GM12878 (cell line): ENCODE measurements around the gene SGMS1. TPM values are rescaled to one million over a fixed set of nuclear protein-coding genes. Genes with fewer than 3 reads are reported as not detected.

Experiments
- ATAC-seq: fragments of 200-7000 bp; cut with Tn5 transposase; 3 replicates; pipeline ENCODE4 v1.9.1; 2020; ENCODE audit warnings: mild to moderate bottlenecking, moderate library complexity
- BruUV-seq: library from RNA; stranded (reverse); fragments of 400-500 nt; replicated peaks from 2 replicates; lab custom pipeline; 2021; lab: Mats Ljungman, UMichigan
- CTCF ChIA-PET: fragments of 300-600 bp; sonication (Branson Sonifier 250); formaldehyde crosslinking; extraction: SDS; loops from one replicate; lab custom pipeline; 2021; ENCODE audit warnings: inconsistent platforms; lab: Yijun Ruan, JAX
- POLR2A ChIA-PET: fragments of 350-600 bp; formaldehyde crosslinking; extraction: SDS; loops from one replicate; lab custom pipeline; 2021; ENCODE audit warnings: inconsistent platforms; lab: Charles Lee
- RAD21 ChIA-PET: fragments of 300-600 bp; sonication (Branson Sonifier 250); formaldehyde crosslinking; loops from one replicate; lab custom pipeline; 2023; ENCODE audit warnings: antibody characterized with exemption; ENCODE audit not compliant: unreplicated experiment; lab: Charles Lee
- SMC1A ChIA-PET: fragments of 300-600 bp; sonication (Branson Sonifier 250); formaldehyde crosslinking; loops from one replicate; lab custom pipeline; 2023; ENCODE audit not compliant: unreplicated experiment, uncharacterized antibody; lab: Charles Lee
- DNase-seq: peaks from one replicate; pipeline ENCODE4 v3.0.0-alpha.2; 2011; ENCODE audit warnings: low read depth, low spot score
- FAIRE-seq: peaks from 3 replicates; lab custom pipeline; 2011; peaks lifted over from hg19 to GRCh38; lab: Jason Lieb, UNC
- H2AFZ ChIP-seq: 2 replicates; pipeline ENCODE4 v1.6.0; 2011; ENCODE audit warnings: low read depth, low read length, control low read depth; ENCODE audit not compliant: control insufficient read depth
- H3K27ac ChIP-seq: 2 replicates; pipeline ENCODE4 v1.5.1; 2011; ENCODE audit warnings: control low read depth; ENCODE audit not compliant: control insufficient read depth, insufficient read depth
- H3K27me3 ChIP-seq, 2 experiments: replicated peaks in 1 of 2; 2 replicates each; pipeline versions ENCODE4 v1.6.0 to v1.6.1; 2011; ENCODE audit warnings: low read length in 1 of 2; ENCODE audit not compliant: control insufficient read depth in 2 of 2, insufficient read depth in 2 of 2
- H3K36me3 ChIP-seq, 2 experiments: 2 replicates each; pipeline ENCODE4 v1.5.1; 2011; ENCODE audit warnings: low read length in 1 of 2; ENCODE audit not compliant: control insufficient read depth in 2 of 2, insufficient read depth in 2 of 2
- H3K4me1 ChIP-seq: 2 replicates; pipeline ENCODE4 v1.6.1; 2011; ENCODE audit warnings: mild to moderate bottlenecking, low read length, moderate library complexity, mixed read lengths; ENCODE audit not compliant: control insufficient read depth, insufficient read depth
- H3K4me2 ChIP-seq: 2 replicates; pipeline ENCODE4 v1.6.0; 2011; ENCODE audit warnings: control low read depth; ENCODE audit not compliant: control insufficient read depth, insufficient read depth
- H3K4me3 ChIP-seq: fragments of 200-600 bp; sonication (generic); 2 replicates; pipeline ENCODE4 v1.5.1; 2016
- H3K79me2 ChIP-seq: 2 replicates; pipeline ENCODE4 v1.6.0; 2011; ENCODE audit warnings: low read length; ENCODE audit not compliant: control insufficient read depth, insufficient read depth
- H3K9ac ChIP-seq: 2 replicates; pipeline ENCODE4 v1.8.0; 2011; ENCODE audit warnings: low read length, control low read depth, mixed read lengths; ENCODE audit not compliant: control insufficient read depth, insufficient read depth
- H3K9me3 ChIP-seq: replicated peaks from 3 replicates; pipeline ENCODE4 v1.5.1; 2011; ENCODE audit warnings: mild to moderate bottlenecking, low read length; ENCODE audit not compliant: control insufficient read depth, insufficient read depth
- H4K20me1 ChIP-seq: 2 replicates; pipeline ENCODE4 v1.6.0; 2011; ENCODE audit not compliant: control insufficient read depth, insufficient read depth
- ASH2L ChIP-seq: fragments of 300-600, 200-600 bp; sonication (generic); IDR thresholded peaks from 2 replicates; pipeline ENCODE4 v1.6.1; 2017; ENCODE audit warnings: low read depth, mild to moderate bottlenecking, borderline replicate concordance
- EGR1 ChIP-seq, 2 experiments: IDR thresholded peaks; 1 replicate in 1 of 2; 2 replicates in 1 of 2; pipeline ENCODE4 v1.6.1; 2011 to 2012; ENCODE audit warnings: low read depth in 2 of 2, low read length in 2 of 2, borderline replicate concordance in 1 of 2, mild to moderate bottlenecking in 1 of 2, moderate library complexity in 1 of 2
- JUND ChIP-seq: IDR thresholded peaks from 2 replicates; pipeline ENCODE4 v1.6.1; 2012; ENCODE audit warnings: low read depth, mild to moderate bottlenecking, low read length, improper control_type of control experiment, moderate library complexity
- NFYA ChIP-seq: IDR thresholded peaks from 2 replicates; pipeline ENCODE4 v1.6.1; 2011; ENCODE audit warnings: low read depth, mild to moderate bottlenecking, low read length, improper control_type of control experiment, borderline replicate concordance
- RAD51 ChIP-seq: fragments of 450-650 bp; IDR thresholded peaks from 2 replicates; pipeline ENCODE4 v1.6.1; 2016; ENCODE audit warnings: moderate library complexity, mild to moderate bottlenecking, inconsistent platforms
- SREBF1 ChIP-seq: IDR thresholded peaks from 2 replicates; pipeline ENCODE4 v1.6.1; 2012; ENCODE audit warnings: mild to moderate bottlenecking, low read length
- ZNF384 ChIP-seq: IDR thresholded peaks from 2 replicates; pipeline ENCODE4 v1.6.1; 2012; ENCODE audit warnings: low read depth, mild to moderate bottlenecking, low read length, improper control_type of control experiment, borderline replicate concordance
- WGBS: methylation state at CpG from one replicate; pipeline ENCODE4 v1.1.6; 2016; ENCODE audit warnings: low lambda C conversion rate; ENCODE audit not compliant: insufficient replicate concordance, insufficient coverage; ENCODE audit errors: missing lambda C conversion rate; 5-methylcytosine and 5-hydroxymethylcytosine counted together
- in situ Hi-C: fragments of 300-500 bp; cut with MboI; formaldehyde crosslinking; loops from 9 replicates; pipeline ENCODE4 v1.14.3; 2018; ENCODE audit warnings: mixed read lengths
- intact Hi-C: fragments of 100-400 bp; cut with micrococcal nuclease; formaldehyde crosslinking; loops from one replicate; pipeline ENCODE4 v1.14.2; 2022; ENCODE audit not compliant: unreplicated experiment
- polyA plus RNA-seq, 11 experiments: library from polyadenylated mRNA; depleted of rRNA in 4 of 11; unstranded in 6 of 11; stranded (reverse) in 5 of 11; fragments of >200 nt; fragmentation: Nextera tagmentation in 4 of 11; fragmentation: Illumina TruSeq in 1 of 11; extraction: Ambion mirVana in 4 of 11; extraction: Trizol in 1 of 11; gene quantifications; 1 replicate in 1 of 11; 2 replicates in 10 of 11; pipeline versions ENCODE4 v1.2.1 to v1.2.3, GENCODE V29; 2011 to 2016; ENCODE audit warnings: inconsistent platforms in 2 of 11, missing spikeins in 2 of 11, low read depth in 1 of 11
- total RNA-seq, 4 experiments: library from RNA; depleted of rRNA in 3 of 4; stranded (reverse); fragments of >200 nt in 3 of 4; fragmentation: Illumina TruSeq in 1 of 4; extraction: Trizol in 1 of 4; gene quantifications; 2 replicates each; pipeline versions ENCODE4 v1.2.1 to v1.2.3, GENCODE V29; 2013 to 2021
- TF ChIP-seq, protein P1 (sequence below): fragments of 450-650 bp; IDR thresholded peaks from 2 replicates; pipeline ENCODE4 v1.6.1; 2017; ENCODE audit warnings: mild to moderate bottlenecking, moderate library complexity
- TF ChIP-seq, protein P2 (sequence below): IDR thresholded peaks from 2 replicates; pipeline ENCODE4 v1.6.1; 2012; ENCODE audit warnings: mild to moderate bottlenecking, low read depth, low read length
- TF ChIP-seq, protein P3 (sequence below): IDR thresholded peaks from 2 replicates; pipeline ENCODE4 v1.6.1; 2012; ENCODE audit warnings: low read depth, low read length, improper control_type of control experiment

Gene SGMS1
- total and polyA plus RNA-seq, 10 of the 15 experiments (the other 5 are each of a cell fraction or from before 2014, with no cell fraction given) = 1.4 to 14.5 (median 4.9) TPM

DNA sequence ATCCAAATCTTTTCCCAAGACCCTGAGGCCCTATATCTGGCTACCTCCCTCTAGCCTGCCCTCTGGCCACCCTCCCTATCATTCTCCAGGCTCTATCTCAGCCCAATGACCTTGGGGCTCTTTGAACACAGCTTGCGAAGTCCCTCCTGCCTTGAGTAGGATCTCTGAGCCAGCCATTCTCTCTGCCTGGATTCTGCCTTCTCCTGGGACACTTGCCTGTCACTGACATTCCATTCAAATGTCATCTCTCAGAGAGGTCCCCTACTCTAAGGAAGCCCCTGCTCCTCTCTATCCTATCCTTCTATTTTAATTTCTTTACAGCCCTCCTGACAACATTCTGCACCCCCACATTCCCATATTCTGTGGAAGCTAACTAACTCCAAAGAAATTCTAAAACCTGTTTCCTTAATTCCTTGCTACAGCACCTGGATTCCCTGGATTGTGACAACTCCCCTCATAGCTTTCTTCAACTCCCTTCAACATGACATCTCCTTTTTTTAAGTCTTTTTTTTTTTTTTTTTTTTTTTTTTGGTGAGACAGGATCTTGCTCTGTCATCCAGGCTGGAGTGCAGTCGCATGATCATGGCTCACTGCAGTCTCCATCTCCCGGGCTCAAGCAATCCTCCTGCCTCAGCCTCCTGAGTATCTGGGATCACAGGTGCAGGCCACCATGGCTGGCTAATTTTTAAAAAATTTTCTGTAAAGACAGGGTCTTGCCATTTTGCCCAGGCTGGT, 291.5 kb downstream of the SGMS1 start:
- Histone ChIP-seq H3K9me3 (no peaks in the 10 kb centered on the region), H2AFZ (no peak overlapping the region), H3K4me3 (no peak overlapping the region), H3K79me2 (peaks cover 6% of the 10 kb centered on the region), H3K4me1 (peaks cover 3% of the 10 kb centered on the region; the same call in 1 of the 2 replicates), H3K36me3 (no peaks in the 10 kb centered on the region), H3K27me3 (no peaks in the 10 kb centered on the region), H3K9ac (no peak overlapping the region), H3K27ac (no peak overlapping the region), H4K20me1 (no peaks in the 10 kb centered on the region), H3K4me2 (no peak overlapping the region)
- no peak for ATAC-seq
- ChIA-PET SMC1A (interaction anchor here (0.6 to 3.7 kb wide), 8 partner anchors 10 to 281 kb away, joined by 3 to 14 read pairs (median 4); no protein-coding TSS in a partner anchor), RAD21 (interaction anchor here (1.4 to 1.9 kb wide), 2 partner anchors 9 to 84 kb away, joined by 3 to 11 read pairs; no protein-coding TSS in a partner anchor), POLR2A (interaction anchor here (0.6 kb wide), 2 partner anchors 53 to 680 kb away, joined by 3 to 9 read pairs; no protein-coding TSS in a partner anchor), CTCF (interaction anchor here (1.2 kb wide), 1 partner anchor 14 kb away, joined by 4 read pairs; no protein-coding TSS in a partner anchor)
- in situ Hi-C loops (no loop called here), intact Hi-C loops (no loop called here)
- 100% methylated on average over 3 of the region's 3 CpGs for WGBS
- no TSS peak for BruUV-seq
- TF ChIP-seq, protein P1, sequence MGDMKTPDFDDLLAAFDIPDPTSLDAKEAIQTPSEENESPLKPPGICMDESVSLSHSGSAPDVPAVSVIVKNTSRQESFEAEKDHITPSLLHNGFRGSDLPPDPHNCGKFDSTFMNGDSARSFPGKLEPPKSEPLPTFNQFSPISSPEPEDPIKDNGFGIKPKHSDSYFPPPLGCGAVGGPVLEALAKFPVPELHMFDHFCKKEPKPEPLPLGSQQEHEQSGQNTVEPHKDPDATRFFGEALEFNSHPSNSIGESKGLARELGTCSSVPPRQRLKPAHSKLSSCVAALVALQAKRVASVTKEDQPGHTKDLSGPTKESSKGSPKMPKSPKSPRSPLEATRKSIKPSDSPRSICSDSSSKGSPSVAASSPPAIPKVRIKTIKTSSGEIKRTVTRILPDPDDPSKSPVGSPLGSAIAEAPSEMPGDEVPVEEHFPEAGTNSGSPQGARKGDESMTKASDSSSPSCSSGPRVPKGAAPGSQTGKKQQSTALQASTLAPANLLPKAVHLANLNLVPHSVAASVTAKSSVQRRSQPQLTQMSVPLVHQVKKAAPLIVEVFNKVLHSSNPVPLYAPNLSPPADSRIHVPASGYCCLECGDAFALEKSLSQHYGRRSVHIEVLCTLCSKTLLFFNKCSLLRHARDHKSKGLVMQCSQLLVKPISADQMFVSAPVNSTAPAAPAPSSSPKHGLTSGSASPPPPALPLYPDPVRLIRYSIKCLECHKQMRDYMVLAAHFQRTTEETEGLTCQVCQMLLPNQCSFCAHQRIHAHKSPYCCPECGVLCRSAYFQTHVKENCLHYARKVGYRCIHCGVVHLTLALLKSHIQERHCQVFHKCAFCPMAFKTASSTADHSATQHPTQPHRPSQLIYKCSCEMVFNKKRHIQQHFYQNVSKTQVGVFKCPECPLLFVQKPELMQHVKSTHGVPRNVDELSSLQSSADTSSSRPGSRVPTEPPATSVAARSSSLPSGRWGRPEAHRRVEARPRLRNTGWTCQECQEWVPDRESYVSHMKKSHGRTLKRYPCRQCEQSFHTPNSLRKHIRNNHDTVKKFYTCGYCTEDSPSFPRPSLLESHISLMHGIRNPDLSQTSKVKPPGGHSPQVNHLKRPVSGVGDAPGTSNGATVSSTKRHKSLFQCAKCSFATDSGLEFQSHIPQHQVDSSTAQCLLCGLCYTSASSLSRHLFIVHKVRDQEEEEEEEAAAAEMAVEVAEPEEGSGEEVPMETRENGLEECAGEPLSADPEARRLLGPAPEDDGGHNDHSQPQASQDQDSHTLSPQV = no peak
- TF ChIP-seq, protein P2, sequence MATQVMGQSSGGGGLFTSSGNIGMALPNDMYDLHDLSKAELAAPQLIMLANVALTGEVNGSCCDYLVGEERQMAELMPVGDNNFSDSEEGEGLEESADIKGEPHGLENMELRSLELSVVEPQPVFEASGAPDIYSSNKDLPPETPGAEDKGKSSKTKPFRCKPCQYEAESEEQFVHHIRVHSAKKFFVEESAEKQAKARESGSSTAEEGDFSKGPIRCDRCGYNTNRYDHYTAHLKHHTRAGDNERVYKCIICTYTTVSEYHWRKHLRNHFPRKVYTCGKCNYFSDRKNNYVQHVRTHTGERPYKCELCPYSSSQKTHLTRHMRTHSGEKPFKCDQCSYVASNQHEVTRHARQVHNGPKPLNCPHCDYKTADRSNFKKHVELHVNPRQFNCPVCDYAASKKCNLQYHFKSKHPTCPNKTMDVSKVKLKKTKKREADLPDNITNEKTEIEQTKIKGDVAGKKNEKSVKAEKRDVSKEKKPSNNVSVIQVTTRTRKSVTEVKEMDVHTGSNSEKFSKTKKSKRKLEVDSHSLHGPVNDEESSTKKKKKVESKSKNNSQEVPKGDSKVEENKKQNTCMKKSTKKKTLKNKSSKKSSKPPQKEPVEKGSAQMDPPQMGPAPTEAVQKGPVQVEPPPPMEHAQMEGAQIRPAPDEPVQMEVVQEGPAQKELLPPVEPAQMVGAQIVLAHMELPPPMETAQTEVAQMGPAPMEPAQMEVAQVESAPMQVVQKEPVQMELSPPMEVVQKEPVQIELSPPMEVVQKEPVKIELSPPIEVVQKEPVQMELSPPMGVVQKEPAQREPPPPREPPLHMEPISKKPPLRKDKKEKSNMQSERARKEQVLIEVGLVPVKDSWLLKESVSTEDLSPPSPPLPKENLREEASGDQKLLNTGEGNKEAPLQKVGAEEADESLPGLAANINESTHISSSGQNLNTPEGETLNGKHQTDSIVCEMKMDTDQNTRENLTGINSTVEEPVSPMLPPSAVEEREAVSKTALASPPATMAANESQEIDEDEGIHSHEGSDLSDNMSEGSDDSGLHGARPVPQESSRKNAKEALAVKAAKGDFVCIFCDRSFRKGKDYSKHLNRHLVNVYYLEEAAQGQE = no peak
- TF ChIP-seq ASH2L (no peak), JUND (no peak), EGR1 (IDR thresholded peaks at IDR 0.05; ENCODE audit: borderline replicate concordance in 1 of 2, low read depth in 2 of 2, low read length in 2 of 2) (no peak), NFYA (no peak), ZNF384 (no peak), SREBF1 (no peak), RAD51 (no peak)
- TF ChIP-seq, protein P3, sequence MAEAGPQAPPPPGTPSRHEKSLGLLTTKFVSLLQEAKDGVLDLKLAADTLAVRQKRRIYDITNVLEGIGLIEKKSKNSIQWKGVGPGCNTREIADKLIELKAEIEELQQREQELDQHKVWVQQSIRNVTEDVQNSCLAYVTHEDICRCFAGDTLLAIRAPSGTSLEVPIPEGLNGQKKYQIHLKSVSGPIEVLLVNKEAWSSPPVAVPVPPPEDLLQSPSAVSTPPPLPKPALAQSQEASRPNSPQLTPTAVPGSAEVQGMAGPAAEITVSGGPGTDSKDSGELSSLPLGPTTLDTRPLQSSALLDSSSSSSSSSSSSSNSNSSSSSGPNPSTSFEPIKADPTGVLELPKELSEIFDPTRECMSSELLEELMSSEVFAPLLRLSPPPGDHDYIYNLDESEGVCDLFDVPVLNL = no peak
- FAIRE-seq = no peak
- DNase-seq = no peak
